Neuron (in vitro differentiated cells): ENCODE measurements around the gene GABRR3.
"Not testable (repeated sequence)": the region's sequence is repeated elsewhere in the genome, so short reads cannot be mapped to it uniquely, and the experiment has no call there.

Experiments
- H2AFZ ChIP-seq: one replicate; pipeline ENCODE4 v1.6.1; 2013; ENCODE audit warnings: low read depth, mild to moderate bottlenecking, inconsistent platforms, low read length, moderate library complexity
- H3K27me3 ChIP-seq: one replicate; pipeline ENCODE4 v1.6.1; 2013; ENCODE audit warnings: low read length; ENCODE audit not compliant: insufficient read depth
- H3K36me3 ChIP-seq: one replicate; pipeline ENCODE4 v1.6.1; 2013; ENCODE audit warnings: low read length; ENCODE audit not compliant: insufficient read depth
- H3K4me1 ChIP-seq: one replicate; pipeline ENCODE4 v1.6.1; 2013; ENCODE audit warnings: low read length; ENCODE audit not compliant: insufficient read depth
- H3K4me3 ChIP-seq: 2 replicates; pipeline ENCODE4 v1.5.1; 2013; ENCODE audit warnings: mild to moderate bottlenecking, low read length, moderate library complexity
- H3K9me3 ChIP-seq: one replicate; pipeline ENCODE4 v1.6.1; 2013; ENCODE audit warnings: low read length

GABRR3 gene

GRCh38 chr3:98013411-98014267 lies 21.5 kb downstream of the GABRR3 start:
- Histone ChIP-seq H3K4me1 (no peaks in the 10 kb centered on the region), H2AFZ (no peak overlapping the region), H3K36me3 (no peaks in the 10 kb centered on the region), H3K4me3 (no peak overlapping the region), H3K27me3 (no peaks in the 10 kb centered on the region), H3K9me3 (no peaks in the 10 kb centered on the region)

GRCh38 chr3:98012979-98013378 lies 22.1 kb downstream of the GABRR3 start:
- Histone ChIP-seq H3K9me3 (no peaks in the 10 kb centered on the region), H3K4me3 (no peak overlapping the region), H3K4me1 (no peaks in the 10 kb centered on the region), H2AFZ (no peak overlapping the region), H3K36me3 (no peaks in the 10 kb centered on the region), H3K27me3 (no peaks in the 10 kb centered on the region)

- H2AFZ ChIP-seq, H3K36me3 ChIP-seq, H3K9me3 ChIP-seq, H3K27me3 ChIP-seq, H3K4me3 ChIP-seq, H3K4me1 ChIP-seq: not testable (repeated sequence)
These were observed 24.1 kb downstream of the GABRR3 start for GRCh38 chr3:98010883-98011449.

- Histone ChIP-seq H3K36me3 (no peaks in the 10 kb centered on the region), H3K4me1 (no peaks in the 10 kb centered on the region), H3K27me3 (no peaks in the 10 kb centered on the region), H3K4me3 (no peak overlapping the region), H3K9me3 (no peaks in the 10 kb centered on the region), H2AFZ (no peak overlapping the region)
These were observed 24.8 kb downstream of the GABRR3 start for GRCh38 chr3:98010194-98010882.

GRCh38 chr3:98008855-98009254 lies 26.3 kb downstream of the GABRR3 start:
- no peaks in the 10 kb centered on the region for H3K27me3 ChIP-seq
- H3K36me3 ChIP-seq = no peaks in the 10 kb centered on the region
- H3K4me1 ChIP-seq = no peaks in the 10 kb centered on the region
- no peaks in the 10 kb centered on the region for H3K9me3 ChIP-seq
- H3K4me3 ChIP-seq = no peak overlapping the region
- H2AFZ ChIP-seq = no peak overlapping the region

GRCh38 chr3:98005438-98005837 lies 29.7 kb downstream of the GABRR3 start:
- Histone ChIP-seq H3K36me3 (no peaks in the 10 kb centered on the region), H3K4me3 (no peak overlapping the region), H2AFZ (no peak overlapping the region), H3K9me3 (no peaks in the 10 kb centered on the region), H3K27me3 (no peaks in the 10 kb centered on the region), H3K4me1 (no peaks in the 10 kb centered on the region)

- no peaks in the 10 kb centered on the region for H3K9me3 ChIP-seq
- H3K36me3 ChIP-seq = no peaks in the 10 kb centered on the region
- no peaks in the 10 kb centered on the region for H3K27me3 ChIP-seq
- no peak overlapping the region for H3K4me3 ChIP-seq
- H3K4me1 ChIP-seq = no peaks in the 10 kb centered on the region
- H2AFZ ChIP-seq = no peak overlapping the region
These were observed 30.4 kb downstream of the GABRR3 start for GRCh38 chr3:98004721-98005120.

- H3K4me1 ChIP-seq = no peaks in the 10 kb centered on the region
- no peaks in the 10 kb centered on the region for H3K9me3 ChIP-seq
- H3K4me3 ChIP-seq = no peak overlapping the region
- no peak overlapping the region for H2AFZ ChIP-seq
- no peaks in the 10 kb centered on the region for H3K27me3 ChIP-seq
- H3K36me3 ChIP-seq = no peaks in the 10 kb centered on the region
These were observed 31.7 kb downstream of the GABRR3 start for GRCh38 chr3:98003306-98003969.

GRCh38 chr3:98002717-98003116 lies 32.4 kb downstream of the GABRR3 start:
- H3K36me3 ChIP-seq = no peaks in the 10 kb centered on the region
- H3K9me3 ChIP-seq = no peaks in the 10 kb centered on the region
- no peak overlapping the region for H2AFZ ChIP-seq
- H3K4me3 ChIP-seq = no peak overlapping the region
- H3K4me1 ChIP-seq = no peaks in the 10 kb centered on the region
- no peaks in the 10 kb centered on the region for H3K27me3 ChIP-seq

GRCh38 chr3:97999994-98000393 lies 35.1 kb downstream of the GABRR3 start:
- Histone ChIP-seq H3K9me3 (no peaks in the 10 kb centered on the region), H3K4me1 (no peaks in the 10 kb centered on the region), H3K4me3 (no peak overlapping the region), H3K27me3 (no peaks in the 10 kb centered on the region), H3K36me3 (no peaks in the 10 kb centered on the region), H2AFZ (no peak overlapping the region)

GRCh38 chr3:97999103-97999502 lies 36.0 kb downstream of the GABRR3 start:
- H3K4me1 ChIP-seq = no peaks in the 10 kb centered on the region
- H3K9me3 ChIP-seq = no peaks in the 10 kb centered on the region
- H3K27me3 ChIP-seq = no peaks in the 10 kb centered on the region
- H3K36me3 ChIP-seq = no peaks in the 10 kb centered on the region
- H2AFZ ChIP-seq = no peak overlapping the region
- no peak overlapping the region for H3K4me3 ChIP-seq

GRCh38 chr3:97996988-97997387 lies 38.1 kb downstream of the GABRR3 start:
- H3K36me3 ChIP-seq = no peaks in the 10 kb centered on the region
- H3K4me1 ChIP-seq = no peaks in the 10 kb centered on the region
- no peak overlapping the region for H2AFZ ChIP-seq
- no peaks in the 10 kb centered on the region for H3K9me3 ChIP-seq
- no peaks in the 10 kb centered on the region for H3K27me3 ChIP-seq
- H3K4me3 ChIP-seq = no peak overlapping the region

GRCh38 chr3:97994328-97994945 lies 40.7 kb downstream of the GABRR3 start:
- Histone ChIP-seq H3K4me3 (no peak overlapping the region), H3K36me3 (no peaks in the 10 kb centered on the region), H3K4me1 (no peaks in the 10 kb centered on the region), H2AFZ (no peak overlapping the region), H3K27me3 (no peaks in the 10 kb centered on the region), H3K9me3 (no peaks in the 10 kb centered on the region)
